ENCODE measurements around the gene LPP. TPM values are rescaled to one million over a fixed set of nuclear protein-coding genes. Genes with fewer than 3 reads are reported as not detected.
A peak's percentile ranks its signal among the peaks of the same experiment; 100 is the strongest.

The LPP gene
- total and polyA plus RNA-seq, 2 of the 4 experiments (the other 2 are of a cell fraction): 16.0 to 130 TPM

DNA sequence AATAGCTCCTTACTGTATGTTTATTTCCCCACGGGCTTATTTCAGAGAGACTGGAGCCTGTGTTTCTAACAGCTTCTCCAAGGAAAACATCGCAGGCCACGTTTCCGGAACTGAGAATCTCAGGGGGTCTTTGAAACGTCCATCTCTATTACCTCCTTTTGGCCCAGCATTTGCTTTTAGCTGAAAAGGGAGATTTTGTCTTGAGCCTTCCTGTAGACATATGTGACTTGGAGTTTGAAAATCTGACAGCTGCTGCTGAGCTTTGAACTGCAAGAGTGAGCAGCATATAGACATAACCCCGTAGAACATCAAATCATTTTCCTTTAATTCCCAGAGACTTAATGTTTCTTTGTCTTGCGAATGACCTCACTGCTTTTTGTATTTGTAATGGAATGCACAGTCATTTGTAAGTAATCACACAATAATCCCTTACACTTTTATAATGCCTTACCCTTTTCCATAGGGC, 54.6 kb downstream of the LPP start:
- BruUV-seq (replicated peaks): no TSS peak
- peaks cover 65 to 91% of the 10 kb centered on the region in 2 experiments for H3K79me1 ChIP-seq (ENCODE audit: low read depth in 1 of 2, low read length in 2 of 2)
- ChIA-PET CTCF (interaction anchor here (0.9 kb wide), 1 partner anchor 468 kb away, joined by 3 read pairs; no protein-coding TSS in a partner anchor), POLR2A (ENCODE audit: unreplicated experiment) (no interaction called here)
- H3K27ac ChIP-seq (ENCODE audit: insufficient read depth, low read length): peak overlapping the region; percentile 92
- intact Hi-C loops (cut with micrococcal nuclease): no loop called here
- peak overlapping the region; percentile 74 for H3K4ac ChIP-seq (ENCODE audit: low read depth, low read length)
- peak overlapping the region; percentile 83 for H3K14ac ChIP-seq (replicated peaks; ENCODE audit: low read depth, low read length)
- H3K9ac ChIP-seq (ENCODE audit: low read depth, low read length): peak overlapping the region; percentile 65
- ATAC-seq (ENCODE audit: low read depth): peak; percentile 10
- 0% methylated on average over 1 of the region's 7 CpGs; no CpG with 5 or more reads in 1 of the 2 experiments for WGBS, 2 experiments (ENCODE audit: extremely low coverage in 2 of 2, insufficient read length in 1 of 2)
- no peak overlapping the region for H2AFZ ChIP-seq (replicated peaks; ENCODE audit: low read length, poor library complexity)
- no peaks in the 10 kb centered on the region for H3K27me3 ChIP-seq (ENCODE audit: control insufficient read depth, insufficient read depth, low read length)
- peak overlapping the region; percentile 80 for H3K56ac ChIP-seq (ENCODE audit: extremely low read depth, insufficient read depth, low read length)
- H2BK120ac ChIP-seq (ENCODE audit: low read depth, low read length): peak overlapping the region; percentile 79
- H3K4me1 ChIP-seq (ENCODE audit: control insufficient read depth, insufficient read depth, low read length): peaks cover 40% of the 10 kb centered on the region
- H3K9me3 ChIP-seq (ENCODE audit: control insufficient read depth, insufficient read depth, low read length): no peaks in the 10 kb centered on the region
- H3K18ac ChIP-seq (ENCODE audit: low read depth, low read length): peak overlapping the region; percentile 88
- TF ChIP-seq CEBPB (IDR thresholded peaks at IDR 0.05; ENCODE audit: low read depth, low read length) (peak; percentile 18; the same call in 1 of the 2 replicates), MAZ (IDR thresholded peaks at IDR 0.05; ENCODE audit: borderline replicate concordance, low read depth, low read length) (no peak), NFE2L2 (IDR thresholded peaks at IDR 0.05; ENCODE audit: low read depth, low read length) (peak; percentile 48; the same call in 1 of the 2 replicates), MXI1 (IDR thresholded peaks at IDR 0.05; ENCODE audit: borderline replicate concordance, low read depth, low read length) (no peak), RAD21 (IDR thresholded peaks at IDR 0.05; ENCODE audit: low read length) (0 out of 2 replicates have a peak, but pooled peaks have one; percentile 15), SMC3 (IDR thresholded peaks at IDR 0.05; ENCODE audit: low read depth, low read length) (no peak), MAFK (IDR thresholded peaks at IDR 0.05; ENCODE audit: low read depth, low read length) (no peak), RCOR1 (IDR thresholded peaks at IDR 0.05; ENCODE audit: insufficient replicate concordance, low read length) (no peak)
- TF ChIP-seq, protein P1, sequence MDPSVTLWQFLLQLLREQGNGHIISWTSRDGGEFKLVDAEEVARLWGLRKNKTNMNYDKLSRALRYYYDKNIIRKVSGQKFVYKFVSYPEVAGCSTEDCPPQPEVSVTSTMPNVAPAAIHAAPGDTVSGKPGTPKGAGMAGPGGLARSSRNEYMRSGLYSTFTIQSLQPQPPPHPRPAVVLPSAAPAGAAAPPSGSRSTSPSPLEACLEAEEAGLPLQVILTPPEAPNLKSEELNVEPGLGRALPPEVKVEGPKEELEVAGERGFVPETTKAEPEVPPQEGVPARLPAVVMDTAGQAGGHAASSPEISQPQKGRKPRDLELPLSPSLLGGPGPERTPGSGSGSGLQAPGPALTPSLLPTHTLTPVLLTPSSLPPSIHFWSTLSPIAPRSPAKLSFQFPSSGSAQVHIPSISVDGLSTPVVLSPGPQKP (IDR thresholded peaks at IDR 0.05; ENCODE audit: borderline replicate concordance, low read depth, low read length): no peak
- TF ChIP-seq, protein P2, sequence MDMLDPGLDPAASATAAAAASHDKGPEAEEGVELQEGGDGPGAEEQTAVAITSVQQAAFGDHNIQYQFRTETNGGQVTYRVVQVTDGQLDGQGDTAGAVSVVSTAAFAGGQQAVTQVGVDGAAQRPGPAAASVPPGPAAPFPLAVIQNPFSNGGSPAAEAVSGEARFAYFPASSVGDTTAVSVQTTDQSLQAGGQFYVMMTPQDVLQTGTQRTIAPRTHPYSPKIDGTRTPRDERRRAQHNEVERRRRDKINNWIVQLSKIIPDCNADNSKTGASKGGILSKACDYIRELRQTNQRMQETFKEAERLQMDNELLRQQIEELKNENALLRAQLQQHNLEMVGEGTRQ (IDR thresholded peaks at IDR 0.05; ENCODE audit: low read depth, low read length): no peak
- TF ChIP-seq, protein P3, sequence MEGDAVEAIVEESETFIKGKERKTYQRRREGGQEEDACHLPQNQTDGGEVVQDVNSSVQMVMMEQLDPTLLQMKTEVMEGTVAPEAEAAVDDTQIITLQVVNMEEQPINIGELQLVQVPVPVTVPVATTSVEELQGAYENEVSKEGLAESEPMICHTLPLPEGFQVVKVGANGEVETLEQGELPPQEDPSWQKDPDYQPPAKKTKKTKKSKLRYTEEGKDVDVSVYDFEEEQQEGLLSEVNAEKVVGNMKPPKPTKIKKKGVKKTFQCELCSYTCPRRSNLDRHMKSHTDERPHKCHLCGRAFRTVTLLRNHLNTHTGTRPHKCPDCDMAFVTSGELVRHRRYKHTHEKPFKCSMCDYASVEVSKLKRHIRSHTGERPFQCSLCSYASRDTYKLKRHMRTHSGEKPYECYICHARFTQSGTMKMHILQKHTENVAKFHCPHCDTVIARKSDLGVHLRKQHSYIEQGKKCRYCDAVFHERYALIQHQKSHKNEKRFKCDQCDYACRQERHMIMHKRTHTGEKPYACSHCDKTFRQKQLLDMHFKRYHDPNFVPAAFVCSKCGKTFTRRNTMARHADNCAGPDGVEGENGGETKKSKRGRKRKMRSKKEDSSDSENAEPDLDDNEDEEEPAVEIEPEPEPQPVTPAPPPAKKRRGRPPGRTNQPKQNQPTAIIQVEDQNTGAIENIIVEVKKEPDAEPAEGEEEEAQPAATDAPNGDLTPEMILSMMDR (conservative IDR thresholded peaks at IDR 0.05; ENCODE audit: low read depth, low read length): no peak
- peak overlapping the region; percentile 83 for H3K4me2 ChIP-seq (ENCODE audit: low read depth, low read length)
- H4K20me1 ChIP-seq (ENCODE audit: insufficient read depth, low read length): peaks cover 22% of the 10 kb centered on the region
- H4K5ac ChIP-seq (ENCODE audit: low read depth, low read length): peak overlapping the region; percentile 69
- H2BK15ac ChIP-seq (ENCODE audit: low read depth, low read length): peak overlapping the region; percentile 43; the same call in 2 of the 3 replicates
- H2AK5ac ChIP-seq (ENCODE audit: low read depth, low read length): peak overlapping the region; percentile 20; the same call in 1 of the 2 replicates
- DNase-seq: peak; percentile 83
- peak overlapping the region; percentile 71 for H4K91ac ChIP-seq (ENCODE audit: insufficient read depth, low read depth, low read length)
- peaks cover 32% of the 10 kb centered on the region for H3K9me1 ChIP-seq (ENCODE audit: insufficient read depth, low read length)
- peak overlapping the region; percentile 81 for H2BK20ac ChIP-seq (ENCODE audit: low read depth, low read length)
- peak overlapping the region; percentile 61; the same call in 1 of the 2 replicates for H3K23ac ChIP-seq (ENCODE audit: low read depth, low read length)
- in situ Hi-C loops (cut with MboI; ENCODE audit: low sequenced_read_pairs): no loop called here
- dilution Hi-C loops (cut with HindIII; ENCODE audit: low sequenced_read_pairs, unreplicated experiment): no loop called here
- peak overlapping the region; percentile 85 for H2BK5ac ChIP-seq (ENCODE audit: low read depth, low read length, poor library complexity, severe bottlenecking)
- H2AK9ac ChIP-seq (replicated peaks; ENCODE audit: low read depth, low read length, poor library complexity): no peak overlapping the region
- H3K4me3 ChIP-seq (ENCODE audit: insufficient read depth, low read depth, low read length): no peak overlapping the region
- peak overlapping the region; percentile 2 to 68 for H4K8ac ChIP-seq (ENCODE audit: low read depth in 2 of 2, low read length in 2 of 2)
- H3K36me3 ChIP-seq (ENCODE audit: control insufficient read depth, insufficient read depth, low read length): peaks cover 12% of the 10 kb centered on the region
